Mesothelial cell of epicardium (in vitro differentiated cells): ENCODE measurements around the gene MAST4. TPM values are rescaled to one million over a fixed set of nuclear protein-coding genes. Genes with fewer than 3 reads are reported as not detected.

Experiments used
- DNase-seq, 2 experiments: peaks; one replicate each; pipeline ENCODE4 v3.0.0; 2021; ENCODE audit warnings: low spot score in 2 of 2; ENCODE audit not compliant: unreplicated experiment in 2 of 2
- H3K27ac Mint-ChIP-seq: 2 replicates; pipeline ENCODE4 v1.8.0; 2021; ENCODE audit warnings: mixed read lengths
- H3K27me3 Mint-ChIP-seq: 2 replicates; pipeline ENCODE4 v1.8.0; 2021; ENCODE audit warnings: low read depth, mixed read lengths
- H3K36me3 Mint-ChIP-seq: 2 replicates; pipeline ENCODE4 v1.8.0; 2021; ENCODE audit warnings: mixed read lengths
- H3K4me1 Mint-ChIP-seq: 2 replicates; pipeline ENCODE4 v1.8.0; 2021; ENCODE audit warnings: mixed read lengths
- H3K4me3 Mint-ChIP-seq: 2 replicates; pipeline ENCODE4 v1.8.0; 2021; ENCODE audit warnings: mild to moderate bottlenecking, moderate library complexity, mixed read lengths
- H3K9me3 Mint-ChIP-seq: 2 replicates; pipeline ENCODE4 v1.8.0; 2021; ENCODE audit warnings: mixed read lengths
- total RNA-seq: library from RNA; stranded (reverse); gene quantifications from 3 replicates; pipeline ENCODE4 v1.2.1, GENCODE V29; 2021
- TF ChIP-seq, protein P1 (sequence below): fragments of 200-600 bp; sonication (generic); IDR thresholded peaks from one replicate; pipeline ENCODE4 v1.5.0; 2021; ENCODE audit warnings: antibody characterized with exemption; ENCODE audit not compliant: unreplicated experiment

MAST4 gene
- total RNA-seq, 1 donor from 2014 or later, result 29.8 TPM

DNA sequence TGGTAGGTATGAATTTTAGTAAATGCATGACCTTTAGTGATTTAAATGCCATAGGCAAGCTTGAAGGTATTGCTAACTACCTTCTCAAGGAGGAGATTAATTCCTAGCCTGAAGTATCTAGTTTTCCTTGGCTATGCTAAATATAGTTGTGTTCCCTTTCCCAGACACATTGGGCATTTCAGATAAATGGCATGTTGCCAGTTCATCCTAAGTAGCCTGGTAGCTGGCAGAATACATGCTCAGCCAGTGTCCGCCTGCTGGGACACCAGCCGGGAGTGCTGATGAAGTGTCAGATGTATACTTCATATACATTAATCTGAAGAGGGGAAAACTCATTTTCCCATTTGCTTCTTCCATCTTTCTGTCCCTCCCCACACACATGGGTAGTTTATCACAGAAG is 196.9 kb downstream of the MAST4 start:
- Mint-ChIP-seq H3K27ac (no peak overlapping the region), H3K36me3 (no peaks in the 10 kb centered on the region), H3K27me3 (peaks cover 5% of the 10 kb centered on the region), H3K9me3 (no peaks in the 10 kb centered on the region), H3K4me3 (no peak overlapping the region), H3K4me1 (no peaks in the 10 kb centered on the region)
- TF ChIP-seq, protein P1, sequence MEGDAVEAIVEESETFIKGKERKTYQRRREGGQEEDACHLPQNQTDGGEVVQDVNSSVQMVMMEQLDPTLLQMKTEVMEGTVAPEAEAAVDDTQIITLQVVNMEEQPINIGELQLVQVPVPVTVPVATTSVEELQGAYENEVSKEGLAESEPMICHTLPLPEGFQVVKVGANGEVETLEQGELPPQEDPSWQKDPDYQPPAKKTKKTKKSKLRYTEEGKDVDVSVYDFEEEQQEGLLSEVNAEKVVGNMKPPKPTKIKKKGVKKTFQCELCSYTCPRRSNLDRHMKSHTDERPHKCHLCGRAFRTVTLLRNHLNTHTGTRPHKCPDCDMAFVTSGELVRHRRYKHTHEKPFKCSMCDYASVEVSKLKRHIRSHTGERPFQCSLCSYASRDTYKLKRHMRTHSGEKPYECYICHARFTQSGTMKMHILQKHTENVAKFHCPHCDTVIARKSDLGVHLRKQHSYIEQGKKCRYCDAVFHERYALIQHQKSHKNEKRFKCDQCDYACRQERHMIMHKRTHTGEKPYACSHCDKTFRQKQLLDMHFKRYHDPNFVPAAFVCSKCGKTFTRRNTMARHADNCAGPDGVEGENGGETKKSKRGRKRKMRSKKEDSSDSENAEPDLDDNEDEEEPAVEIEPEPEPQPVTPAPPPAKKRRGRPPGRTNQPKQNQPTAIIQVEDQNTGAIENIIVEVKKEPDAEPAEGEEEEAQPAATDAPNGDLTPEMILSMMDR, result no peak
- no peak for DNase-seq

DNA sequence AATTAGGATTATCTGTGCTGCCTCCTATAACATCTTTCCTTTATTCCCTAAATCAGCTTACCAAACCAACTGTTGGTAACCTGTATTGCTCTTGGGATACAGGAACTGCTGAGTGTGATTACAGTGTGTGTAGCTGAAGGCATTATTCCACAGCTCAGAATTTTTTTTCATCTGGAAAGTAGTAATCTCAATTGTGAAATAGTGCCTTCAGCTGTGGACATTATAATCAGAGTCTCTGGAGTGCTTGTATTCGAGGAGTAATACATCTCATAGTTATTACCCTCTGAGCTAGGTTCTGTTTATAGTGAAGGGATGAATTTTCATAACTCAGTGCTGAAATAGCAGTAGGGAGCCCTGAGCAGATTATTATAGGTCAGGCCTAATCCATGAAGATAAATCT is 199.5 kb downstream of the MAST4 start:
- Mint-ChIP-seq H3K27ac (no peak overlapping the region), H3K4me1 (no peaks in the 10 kb centered on the region), H3K9me3 (no peaks in the 10 kb centered on the region), H3K4me3 (no peak overlapping the region), H3K36me3 (no peaks in the 10 kb centered on the region), H3K27me3 (peaks cover 18% of the 10 kb centered on the region)
- TF ChIP-seq, protein P1, result no peak
- DNase-seq, result no peak

DNA sequence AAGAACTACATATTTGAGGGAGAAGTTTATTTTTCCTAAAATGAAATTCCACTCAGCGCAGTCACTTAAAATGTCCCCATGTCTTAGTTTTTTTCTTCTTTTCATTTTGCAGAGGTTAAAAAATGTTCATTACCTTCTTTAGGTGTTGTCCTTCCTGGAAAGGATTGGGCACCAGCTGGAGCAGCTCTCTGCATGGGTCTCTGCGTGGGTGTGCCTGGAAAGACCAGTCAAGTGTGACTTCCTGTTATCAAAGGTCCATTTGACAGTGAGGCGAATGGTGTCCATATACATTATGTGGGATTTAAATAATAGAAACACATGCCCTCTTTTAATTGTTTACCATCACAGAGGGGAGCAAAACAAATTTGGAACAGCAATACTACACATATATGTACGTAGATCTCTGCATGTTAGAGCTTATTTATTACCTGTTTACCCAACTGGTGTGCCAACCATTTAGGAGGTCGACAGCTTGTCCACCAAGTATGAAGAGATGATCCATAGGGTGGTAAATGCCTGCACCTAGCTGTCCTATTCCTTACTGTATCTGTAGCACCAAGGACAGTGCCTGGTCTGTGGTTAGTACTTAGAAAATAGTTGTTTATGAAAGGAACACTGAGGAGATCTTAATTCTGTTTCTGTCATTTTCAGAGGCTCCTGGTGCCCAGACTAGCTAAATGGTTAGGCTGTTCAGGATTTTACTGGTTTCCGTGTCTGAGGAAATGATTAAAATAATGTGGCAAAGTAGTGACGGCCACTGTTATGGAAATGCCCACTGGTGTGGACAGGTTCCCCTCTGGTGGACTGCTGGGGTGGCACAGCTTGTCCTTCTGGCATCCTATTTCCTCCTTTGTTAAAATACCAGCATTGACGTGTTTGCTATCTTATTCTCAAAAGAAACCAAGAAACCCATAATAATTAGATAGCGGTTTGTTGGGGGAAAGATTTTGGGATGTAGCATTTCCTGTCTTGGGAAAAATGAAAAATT is 200.4 kb downstream of the MAST4 start:
- no peak for DNase-seq
- Mint-ChIP-seq H3K4me1 (no peaks in the 10 kb centered on the region), H3K27me3 (peaks cover 18% of the 10 kb centered on the region), H3K9me3 (no peaks in the 10 kb centered on the region), H3K4me3 (no peak overlapping the region), H3K27ac (no peak overlapping the region), H3K36me3 (no peaks in the 10 kb centered on the region)
- TF ChIP-seq, protein P1, result no peak

DNA sequence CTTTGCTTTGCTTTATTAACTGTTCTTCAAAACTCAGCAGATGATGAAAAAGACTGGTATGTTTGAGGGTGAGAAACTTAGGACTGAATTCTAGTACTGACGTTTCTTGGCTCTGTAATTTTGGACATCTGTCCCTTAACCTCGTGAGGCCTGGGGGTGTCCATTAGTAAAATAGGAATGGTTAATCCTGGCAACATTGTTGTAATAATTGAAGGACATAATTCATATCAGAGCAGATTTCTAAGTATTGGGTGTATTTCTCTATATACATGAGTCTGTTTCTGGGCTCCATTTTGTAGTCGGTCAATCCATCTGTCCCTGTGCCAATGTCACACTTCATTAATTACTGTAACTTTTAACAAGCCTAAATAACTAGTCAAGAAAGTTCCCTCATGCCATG is 206.7 kb downstream of the MAST4 start:
- Mint-ChIP-seq H3K27me3 (peaks cover 34% of the 10 kb centered on the region), H3K27ac (no peak overlapping the region), H3K4me3 (no peak overlapping the region), H3K36me3 (no peaks in the 10 kb centered on the region), H3K9me3 (no peaks in the 10 kb centered on the region), H3K4me1 (no peaks in the 10 kb centered on the region)
- TF ChIP-seq, protein P1, result no peak
- no peak for DNase-seq

DNA sequence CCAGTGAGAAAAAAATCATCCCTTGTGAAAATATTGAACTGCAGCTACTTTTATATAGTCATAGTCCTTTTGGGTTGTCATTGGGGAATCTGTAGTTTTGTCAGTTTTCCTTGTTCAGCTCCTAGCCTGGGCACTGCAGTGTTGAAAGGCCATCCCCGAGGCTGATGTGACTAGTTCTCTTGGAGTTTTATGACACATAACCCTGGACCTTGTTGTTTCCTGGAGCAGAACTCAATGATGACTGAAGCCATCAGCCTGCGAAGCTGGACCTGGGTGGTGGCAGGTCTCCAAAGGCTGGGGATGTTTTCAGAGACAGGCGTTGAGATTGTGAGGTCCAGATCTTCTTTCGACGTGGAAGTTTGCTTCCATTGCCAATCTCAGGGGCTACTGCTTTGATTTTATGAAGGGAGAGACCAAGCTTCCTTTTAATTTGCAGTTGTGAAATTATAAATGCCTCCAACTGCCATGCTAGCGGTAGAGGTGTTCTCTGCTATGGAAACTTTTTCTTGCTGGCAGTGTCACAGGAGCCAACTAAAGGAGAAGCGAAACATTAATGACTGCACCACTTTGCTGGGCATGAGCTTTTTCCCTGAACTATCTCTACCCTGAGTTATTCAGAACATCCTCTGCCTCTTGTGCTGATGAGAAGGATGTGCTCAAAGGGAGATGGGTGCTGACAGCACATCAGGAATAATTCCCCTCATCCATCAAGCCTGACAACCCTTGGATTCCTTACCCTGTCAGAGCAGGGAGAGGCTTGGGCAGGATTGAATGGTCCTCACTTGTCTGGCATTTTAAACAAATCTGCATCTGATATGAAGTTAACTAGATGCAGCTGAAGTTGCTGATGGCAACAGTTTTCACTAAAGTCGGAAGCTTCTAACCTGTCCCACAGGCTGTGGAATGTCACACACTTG is 209.6 kb downstream of the MAST4 start:
- Mint-ChIP-seq H3K4me3 (no peak overlapping the region), H3K27ac (no peak overlapping the region), H3K9me3 (no peaks in the 10 kb centered on the region), H3K27me3 (peaks cover 22% of the 10 kb centered on the region), H3K4me1 (no peaks in the 10 kb centered on the region), H3K36me3 (no peaks in the 10 kb centered on the region)
- DNase-seq, result no peak
- TF ChIP-seq, protein P1, result no peak
